LNCAP (cell line): Measurements from ENCODE around the gene CACNG4.

ENCODE experiments used
- CTCF ChIP-seq: fragments of 450-650 bp; IDR thresholded peaks from 2 replicates; pipeline ENCODE4 v1.5.1; 2017; ENCODE audit warnings: mild to moderate bottlenecking

Gene CACNG4

GRCh38 chr17:67003231-67003630 is 38.7 kb downstream of the CACNG4 start:
- TF ChIP-seq CTCF = no peak

- TF ChIP-seq CTCF = no peak
Observed at GRCh38 chr17:67004181-67004580, 39.7 kb downstream of the CACNG4 start.

GRCh38 chr17:67007266-67007665 is 42.8 kb downstream of the CACNG4 start:
- no peak for TF ChIP-seq CTCF

GRCh38 chr17:67008101-67008500 is 43.6 kb downstream of the CACNG4 start:
- no peak for TF ChIP-seq CTCF

GRCh38 chr17:67011527-67012175 is 47.1 kb downstream of the CACNG4 start:
- no peak for TF ChIP-seq CTCF

- TF ChIP-seq CTCF = no peak
Observed at GRCh38 chr17:67013891-67014290, 49.4 kb downstream of the CACNG4 start.

- no peak for TF ChIP-seq CTCF
Observed at GRCh38 chr17:67015001-67015400, 50.5 kb downstream of the CACNG4 start.
